ENCODE results near the gene RAP1GDS1.
"Not testable (repeated sequence)": the region's sequence is repeated elsewhere in the genome, so short reads cannot be mapped to it uniquely, and the experiment has no call there.

RAP1GDS1 gene

DNA sequence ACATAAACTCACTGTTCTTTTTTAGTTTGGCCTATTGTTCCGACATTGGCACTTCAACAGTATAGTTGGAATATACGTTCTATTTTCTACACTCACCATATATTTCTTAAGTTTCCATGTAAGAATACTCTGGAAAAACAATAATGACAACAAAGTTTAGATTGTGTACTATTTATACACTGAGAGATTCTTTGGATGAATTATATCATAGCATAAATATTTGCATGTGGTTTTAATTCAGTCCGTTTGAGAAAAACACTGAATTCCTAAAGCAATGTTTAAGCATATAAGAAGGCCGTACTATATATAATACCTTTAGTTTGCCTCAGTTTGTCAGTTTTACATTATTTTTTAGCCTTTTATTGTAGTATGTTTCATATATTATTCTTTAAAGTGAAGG, 82.4 kb downstream of the RAP1GDS1 start:
- FAIRE-seq: no peak

DNA sequence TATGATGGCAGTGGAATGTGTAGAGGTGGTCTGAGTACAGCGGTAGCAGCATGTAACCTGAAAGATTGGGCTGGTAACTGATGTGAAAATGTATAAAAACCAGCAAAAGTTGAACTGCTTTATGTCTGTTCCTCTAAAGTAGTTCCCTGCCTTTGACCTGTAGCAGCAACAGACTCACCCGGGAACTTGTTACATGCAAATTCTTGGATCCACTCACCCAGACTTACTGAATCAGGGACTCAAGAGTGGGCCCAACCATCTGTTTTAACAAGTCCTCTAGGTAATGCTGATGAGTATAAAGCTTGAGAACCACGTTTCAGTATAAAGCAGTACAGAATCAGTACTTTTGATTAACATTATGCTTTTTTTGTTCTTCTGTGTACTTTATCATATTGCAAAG, 84.7 kb downstream of the RAP1GDS1 start:
- FAIRE-seq (no peak), DNase-seq (ENCODE audit: insufficient read length, low spot score) (no peak)

More for the DNA sequence above, 82.4 kb downstream of the RAP1GDS1 start:
- no peak for DNase-seq (ENCODE audit: insufficient read length, low spot score)

DNA sequence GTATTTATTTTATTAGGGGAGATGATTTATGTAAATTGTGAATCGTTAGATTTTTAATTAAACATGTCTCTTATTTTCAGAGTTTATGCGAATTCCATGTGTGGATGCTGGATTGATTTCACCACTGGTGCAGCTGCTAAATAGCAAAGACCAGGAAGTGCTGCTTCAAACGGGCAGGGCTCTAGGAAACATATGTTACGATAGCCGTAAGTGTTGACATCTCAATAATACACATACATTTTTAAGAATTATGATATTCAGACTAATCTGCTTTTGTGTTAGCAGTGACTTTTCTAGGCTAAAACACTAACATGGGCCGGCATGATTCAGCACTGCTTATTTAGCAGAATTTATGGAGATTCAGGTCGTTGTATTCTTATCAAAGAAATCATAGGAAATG, 91.2 kb downstream of the RAP1GDS1 start:
- no peak for FAIRE-seq
- no peak for DNase-seq (ENCODE audit: insufficient read length, low spot score)

DNA sequence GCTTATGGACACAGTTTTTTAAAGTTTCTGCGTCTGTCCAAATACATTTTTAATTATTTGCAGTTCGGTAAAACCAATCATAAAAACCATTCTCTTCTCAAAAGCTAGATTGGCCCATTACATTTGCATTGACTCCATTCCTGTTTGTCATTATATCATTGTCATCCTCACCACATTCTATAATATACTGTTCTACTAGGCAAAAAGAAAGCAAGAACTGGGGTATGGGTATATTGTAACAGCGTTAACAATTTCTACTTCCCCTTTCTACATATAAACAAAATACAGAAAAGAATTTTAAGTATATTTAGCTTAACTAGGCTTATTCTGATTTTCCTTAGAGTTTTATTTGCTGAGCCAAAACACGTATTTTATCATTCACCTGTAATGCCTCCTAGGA, 91.8 kb downstream of the RAP1GDS1 start:
- DNase-seq (ENCODE audit: insufficient read length, low spot score) (no peak), FAIRE-seq (no peak)

DNA sequence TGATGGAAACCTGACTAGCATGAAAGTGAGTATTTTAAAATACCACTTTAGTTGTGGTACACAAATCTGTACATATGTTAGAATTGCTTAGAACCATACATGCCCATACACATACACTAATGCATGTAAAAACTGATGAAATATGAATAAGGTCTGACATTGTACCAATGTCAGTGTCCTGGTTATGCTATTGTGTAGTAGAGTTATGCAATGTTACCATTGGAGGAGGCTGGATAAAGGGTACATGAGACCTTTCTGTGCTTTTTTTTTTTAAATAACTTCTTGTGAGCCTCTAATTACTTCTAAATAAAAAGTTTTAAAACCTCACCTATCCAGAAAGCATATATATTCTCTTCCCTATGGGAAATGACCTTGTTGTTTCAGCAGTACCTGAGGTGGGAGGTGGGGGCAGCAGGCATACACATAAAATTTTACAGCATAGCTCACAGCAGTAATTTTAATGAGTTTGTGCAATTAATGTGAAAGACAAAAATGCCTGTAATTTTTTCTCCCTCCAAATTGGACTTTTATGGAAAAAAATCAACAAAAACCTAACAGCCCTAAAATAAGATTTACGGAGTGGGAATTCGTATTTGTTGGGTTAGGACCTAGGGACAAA, 97.6 kb downstream of the RAP1GDS1 start:
- DNase-seq (ENCODE audit: insufficient read length, low spot score) (no peak), FAIRE-seq (no peak)

DNA sequence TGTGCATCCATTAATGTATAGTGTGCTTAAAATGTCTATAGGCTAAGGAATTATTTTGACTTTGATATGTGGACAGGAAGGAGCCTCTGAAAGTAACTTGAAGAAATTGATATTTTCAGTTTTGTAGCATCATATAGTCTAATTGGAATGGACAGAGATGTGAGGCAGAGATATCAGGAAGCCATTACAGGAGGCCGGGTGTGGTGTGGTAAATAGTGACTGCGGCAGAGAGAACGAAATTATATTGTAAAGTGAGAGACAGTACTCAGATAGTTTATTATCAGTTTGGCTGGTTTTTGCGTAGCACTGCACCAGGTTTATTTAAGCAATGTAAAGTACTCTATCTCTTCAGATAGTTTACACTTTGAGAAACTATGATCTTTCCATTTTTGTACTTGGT, 98.5 kb downstream of the RAP1GDS1 start:
- FAIRE-seq: no peak
- DNase-seq (ENCODE audit: insufficient read length, low spot score): no peak

DNA sequence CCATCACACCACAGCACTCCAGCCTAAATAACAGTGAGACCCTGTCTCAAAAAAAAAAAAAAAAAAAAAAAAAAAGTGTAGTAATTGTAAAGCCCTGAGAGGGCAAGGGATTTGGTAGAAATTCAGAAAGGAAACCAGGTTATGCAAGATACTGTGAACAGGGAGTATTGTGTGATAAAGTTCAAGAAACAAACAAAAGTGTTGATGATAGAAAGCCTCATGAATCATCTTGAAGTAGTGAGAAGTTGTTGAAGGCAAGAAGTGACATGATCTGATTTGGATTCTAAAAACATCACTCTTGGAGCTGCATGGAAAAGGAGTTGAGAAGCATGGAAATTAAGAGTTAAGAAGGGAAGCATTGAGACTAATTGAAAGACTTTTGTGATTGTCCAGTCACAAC, 102.2 kb downstream of the RAP1GDS1 start:
- FAIRE-seq (no peak), DNase-seq (ENCODE audit: insufficient read length, low spot score) (no peak)

DNA sequence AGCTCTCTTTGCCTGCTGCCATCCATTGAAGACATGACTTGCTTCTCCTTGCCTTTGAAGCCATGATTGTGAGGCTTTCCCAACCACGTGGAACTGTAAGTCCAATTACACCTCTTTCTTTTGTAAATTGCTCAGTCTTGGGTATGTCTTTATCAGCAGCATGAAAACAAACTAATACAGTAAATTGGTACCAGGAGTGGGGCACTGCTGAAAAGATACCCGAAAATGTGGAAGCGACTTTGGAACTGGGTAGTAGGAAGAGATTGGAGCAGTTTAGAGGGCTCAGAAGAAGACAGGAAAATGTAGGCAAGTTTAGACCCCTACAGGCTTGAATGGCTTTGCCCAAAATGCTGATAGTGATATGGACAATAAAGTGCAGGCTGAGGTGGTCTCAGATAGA, 105.1 kb downstream of the RAP1GDS1 start:
- FAIRE-seq: not testable (repeated sequence)

DNA sequence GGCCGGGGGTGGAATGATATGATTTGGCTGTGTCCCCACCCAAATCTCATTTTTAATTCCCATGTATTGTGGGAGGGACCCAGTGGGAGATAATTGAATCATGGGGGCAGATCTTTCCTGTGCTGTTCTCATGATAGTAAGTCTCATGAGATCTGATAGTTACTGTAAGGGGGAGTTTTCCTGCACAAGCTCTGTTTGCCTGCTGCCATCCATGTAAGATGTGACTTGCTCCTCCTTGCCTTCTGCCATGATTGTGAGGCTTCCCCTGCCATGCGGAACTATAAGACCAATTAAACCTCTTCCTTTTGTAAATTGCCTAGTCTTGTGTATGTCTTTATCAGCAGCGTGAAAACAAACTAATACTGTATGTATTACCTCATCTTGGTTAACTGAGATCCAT, 106.8 kb downstream of the RAP1GDS1 start:
- FAIRE-seq; DNase-seq (ENCODE audit: insufficient read length, low spot score): not testable (repeated sequence)

More for the DNA sequence above, 105.1 kb downstream of the RAP1GDS1 start:
- DNase-seq (ENCODE audit: insufficient read length, low spot score): not testable (repeated sequence)

DNA sequence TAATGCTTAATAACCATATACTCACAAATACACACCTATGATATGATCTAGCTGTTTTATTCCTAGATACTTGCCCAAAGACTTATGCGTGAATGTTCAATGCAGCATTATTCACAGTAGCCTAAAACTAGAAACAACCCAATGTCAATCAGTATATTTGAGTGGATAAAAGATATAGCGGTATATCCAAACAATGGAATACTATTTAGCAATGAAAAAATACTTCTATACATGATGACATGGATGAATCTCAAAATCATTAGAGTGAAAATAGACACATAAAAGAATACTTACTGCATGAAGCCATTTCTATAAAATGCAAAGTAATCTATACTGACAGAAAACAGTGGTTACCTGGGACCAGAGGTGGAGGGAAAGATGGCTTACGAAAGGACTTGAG, 108.1 kb downstream of the RAP1GDS1 start:
- FAIRE-seq: no peak
- DNase-seq (ENCODE audit: insufficient read length, low spot score): no peak

DNA sequence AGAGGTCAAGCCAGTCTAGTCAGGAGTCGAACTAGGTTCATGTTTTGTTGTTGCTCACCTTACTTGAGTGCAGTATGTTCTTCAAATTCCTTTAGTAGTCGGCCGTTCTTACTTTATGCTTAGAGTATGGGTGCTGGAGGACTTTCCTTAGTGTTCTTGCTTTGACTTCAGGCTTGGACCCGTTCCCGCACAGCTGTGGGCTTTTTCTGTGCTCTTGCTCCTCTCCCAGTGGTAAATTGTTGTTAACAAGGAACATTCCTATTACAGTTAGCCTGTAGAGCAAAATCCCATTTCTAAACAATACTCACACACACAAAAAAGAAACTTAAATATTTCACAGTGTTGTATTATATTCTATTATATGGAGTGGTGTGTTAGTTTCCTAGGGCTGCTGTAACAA, 113.5 kb downstream of the RAP1GDS1 start:
- DNase-seq (ENCODE audit: insufficient read length, low spot score): no peak
- FAIRE-seq: no peak

DNA sequence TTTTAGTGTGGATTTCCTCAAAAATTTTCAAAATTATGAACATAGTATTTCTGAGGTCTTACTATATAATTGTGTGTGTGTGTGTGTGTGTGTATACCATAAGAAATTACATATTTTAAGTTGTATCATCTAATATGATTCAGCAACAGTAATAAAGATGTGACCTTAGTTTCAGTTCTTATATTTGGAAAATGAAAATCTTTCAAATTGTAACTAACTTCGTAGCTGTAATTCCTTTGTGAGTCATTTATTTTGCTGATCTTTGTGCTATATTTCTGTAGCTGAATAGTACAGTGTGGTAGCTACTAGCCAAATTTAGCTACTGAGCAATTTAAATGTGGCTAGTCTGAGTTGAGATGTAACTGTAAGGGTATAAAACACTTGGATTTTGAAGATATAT, 116.4 kb downstream of the RAP1GDS1 start:
- no peak for FAIRE-seq
- no peak for DNase-seq (ENCODE audit: insufficient read length, low spot score)

DNA sequence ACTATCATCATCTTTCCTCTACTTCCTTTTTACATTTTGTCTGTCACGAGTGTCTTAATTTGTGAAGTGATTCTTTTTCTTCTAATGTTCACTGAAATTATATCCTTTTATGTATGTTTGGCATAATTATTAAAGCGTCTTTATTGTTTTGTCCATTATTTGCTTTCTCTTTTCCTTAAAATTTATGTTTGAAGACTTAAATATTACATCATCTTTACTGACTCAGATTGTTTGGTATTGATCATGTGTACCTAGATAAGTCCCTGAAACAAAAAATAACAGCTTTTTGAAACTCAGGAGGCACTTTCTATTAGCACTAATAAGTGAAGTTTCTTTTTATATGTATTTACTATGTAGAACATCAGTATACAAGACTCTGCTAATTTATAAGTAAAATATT, 120.1 kb downstream of the RAP1GDS1 start:
- DNase-seq (ENCODE audit: insufficient read length, low spot score) (no peak), FAIRE-seq (no peak)

DNA sequence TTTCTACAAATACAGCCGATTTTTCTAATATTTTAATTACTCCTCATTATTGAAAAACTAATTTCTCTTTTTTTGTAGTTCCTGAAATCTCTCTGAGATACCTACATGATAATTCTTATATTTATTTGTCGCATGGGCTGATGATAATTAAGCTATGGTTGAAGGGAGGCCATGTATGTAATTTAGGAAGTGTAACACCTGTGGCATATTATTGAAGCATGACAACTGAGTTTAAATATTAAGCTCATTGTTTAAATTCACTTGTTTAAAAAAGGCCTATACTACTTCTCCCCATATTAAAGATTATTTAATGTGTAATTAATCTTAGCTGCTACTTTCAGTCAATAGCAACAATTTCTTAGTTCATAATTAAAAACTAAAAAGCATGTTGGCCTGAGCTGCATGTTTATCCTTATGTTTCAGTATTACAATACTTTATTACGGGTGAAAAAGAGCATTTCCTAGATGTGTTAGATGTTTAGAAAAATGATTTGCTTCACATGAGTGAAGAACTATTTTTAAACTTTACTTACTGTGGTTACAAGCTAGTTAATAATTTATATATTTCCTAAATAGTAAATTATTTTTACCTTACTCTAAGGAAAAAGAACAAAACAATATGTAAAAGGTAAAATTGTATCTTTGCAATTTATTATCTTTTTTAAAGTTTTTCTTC, 122.4 kb downstream of the RAP1GDS1 start:
- DNase-seq (ENCODE audit: insufficient read length, low spot score): no peak
- no peak for FAIRE-seq

DNA sequence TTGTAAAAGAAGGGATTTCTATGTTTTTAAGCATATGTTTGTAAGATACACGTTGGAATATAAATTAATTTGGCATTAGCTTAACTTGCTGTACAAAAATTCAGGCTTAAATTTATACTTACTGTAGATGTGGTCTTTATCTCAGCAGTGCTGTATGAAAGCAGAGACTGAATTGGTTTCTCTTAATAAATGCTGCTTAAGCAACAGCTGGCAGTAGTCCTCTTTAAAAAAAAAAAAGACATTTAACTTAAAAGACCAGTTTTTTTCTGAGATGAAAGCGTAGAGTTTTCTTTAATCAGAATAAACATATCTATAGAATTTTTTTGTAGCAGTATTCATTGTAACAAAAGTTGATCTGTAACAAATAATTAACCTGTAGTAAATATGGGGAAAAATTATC, 124.6 kb downstream of the RAP1GDS1 start:
- FAIRE-seq: no peak
- DNase-seq (ENCODE audit: insufficient read length, low spot score): no peak

DNA sequence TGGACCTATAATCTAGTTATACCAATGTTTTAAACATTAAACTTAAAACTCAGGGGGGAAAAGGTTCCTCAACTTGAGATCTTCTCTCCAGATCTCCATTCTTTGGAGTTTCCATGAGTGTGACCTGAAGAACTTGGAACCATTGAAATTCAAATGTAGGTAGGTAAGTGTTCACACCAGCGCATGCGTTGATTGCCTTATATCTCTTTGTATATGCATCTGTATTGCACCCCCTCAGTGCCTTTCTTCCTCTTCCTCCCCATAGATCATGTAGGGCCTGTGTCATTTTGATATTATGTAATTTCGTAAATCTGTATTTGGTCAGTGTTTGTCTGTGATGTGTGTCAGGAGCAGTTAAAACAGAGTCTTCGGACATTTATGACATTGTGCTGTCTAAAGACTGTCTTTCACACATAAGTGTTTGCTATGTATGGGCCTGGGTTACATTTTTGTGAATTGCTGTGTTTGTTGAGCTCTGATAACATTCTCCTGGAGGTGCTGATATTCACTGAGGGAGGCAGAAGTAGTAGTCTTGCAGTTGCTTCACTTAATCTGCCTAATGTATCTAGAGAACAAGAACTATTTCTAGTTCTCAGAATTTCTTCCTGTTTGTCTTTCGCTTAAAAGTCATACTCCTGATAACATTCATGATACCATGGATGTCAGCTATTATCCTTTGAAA, 126.3 kb downstream of the RAP1GDS1 start:
- FAIRE-seq: no peak

DNA sequence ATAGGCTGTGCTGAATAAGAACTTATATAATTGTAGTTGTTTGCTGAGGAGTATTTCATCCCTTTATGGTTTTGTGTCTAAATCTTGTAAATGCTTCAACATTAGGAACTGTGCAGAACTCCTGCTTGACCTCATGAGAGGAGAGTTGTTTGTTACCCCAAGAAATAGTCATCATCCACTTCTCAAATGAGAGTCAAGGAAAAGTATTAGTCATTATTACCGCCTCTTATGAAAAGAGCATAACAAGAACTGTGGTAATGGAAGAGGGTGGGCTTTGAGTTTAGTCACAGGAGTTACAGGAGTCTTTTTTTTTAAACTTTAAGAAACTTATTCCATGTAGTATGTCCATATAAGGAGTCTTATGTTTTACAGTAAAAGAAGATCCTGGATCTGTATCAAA, 132.9 kb downstream of the RAP1GDS1 start:
- no peak for FAIRE-seq
- no peak for DNase-seq (ENCODE audit: insufficient read length, low spot score)

More for the DNA sequence above, 126.3 kb downstream of the RAP1GDS1 start:
- DNase-seq (ENCODE audit: insufficient read length, low spot score): no peak

DNA sequence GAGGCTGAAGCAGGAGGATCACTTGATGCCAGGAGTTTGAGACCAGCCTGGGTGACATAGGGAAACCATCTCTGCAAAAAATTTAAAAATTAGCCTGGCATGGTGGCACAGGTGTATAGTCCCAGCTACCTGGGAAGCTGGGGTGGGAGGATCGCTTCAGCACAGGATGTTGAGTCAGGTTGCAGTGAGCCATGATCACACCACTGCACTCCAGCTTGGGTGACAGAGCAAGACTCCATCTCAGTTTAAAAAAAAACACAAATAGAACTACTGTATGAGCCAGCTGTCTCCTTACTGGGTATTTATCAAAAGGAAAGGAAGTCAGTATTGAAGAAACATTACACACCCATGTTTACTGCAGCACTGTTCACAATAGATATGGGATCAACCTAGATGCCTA, 138.7 kb downstream of the RAP1GDS1 start:
- no peak for DNase-seq (ENCODE audit: insufficient read length, low spot score)
- FAIRE-seq: no peak

DNA sequence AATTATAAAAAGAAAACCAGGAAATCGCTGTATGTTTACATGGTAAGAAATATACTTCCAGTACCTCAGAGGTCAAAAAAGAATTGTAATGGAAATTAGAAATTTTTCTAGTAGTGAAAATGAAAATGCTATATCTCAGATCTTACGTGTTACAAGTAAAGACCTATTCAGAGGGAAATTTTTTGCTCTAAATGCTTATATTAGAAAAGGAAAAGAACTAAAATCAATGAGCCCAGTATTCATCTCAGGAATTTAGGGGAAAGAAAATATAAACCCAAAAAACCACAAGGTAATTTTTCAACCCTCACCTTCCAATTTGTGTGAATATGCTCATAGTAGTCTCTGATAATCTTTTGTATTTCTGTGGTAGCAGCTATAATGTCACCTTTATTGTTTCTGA, 145.6 kb downstream of the RAP1GDS1 start:
- FAIRE-seq (no peak), DNase-seq (ENCODE audit: insufficient read length, low spot score) (no peak)

DNA sequence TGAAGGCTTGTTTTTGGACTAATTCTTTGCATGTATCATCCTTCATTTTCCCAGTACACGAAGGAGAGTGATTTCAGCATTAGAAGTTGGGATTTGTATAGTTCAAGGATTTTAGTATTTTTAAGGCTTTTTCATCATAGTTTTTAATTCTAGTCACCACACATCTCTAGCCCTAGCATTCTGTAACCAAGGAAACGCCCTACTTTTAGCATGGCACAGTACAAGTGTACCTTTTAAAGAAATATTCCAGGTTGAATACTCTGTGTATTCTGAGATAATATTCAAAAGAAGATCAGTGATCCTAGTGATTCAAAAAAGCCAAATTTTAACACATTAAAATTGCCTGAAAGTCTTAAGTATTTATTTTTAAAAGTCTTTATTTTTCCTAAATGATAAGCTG, 150.5 kb downstream of the RAP1GDS1 start:
- DNase-seq (ENCODE audit: insufficient read length, low spot score) (no peak), FAIRE-seq (no peak)

DNA sequence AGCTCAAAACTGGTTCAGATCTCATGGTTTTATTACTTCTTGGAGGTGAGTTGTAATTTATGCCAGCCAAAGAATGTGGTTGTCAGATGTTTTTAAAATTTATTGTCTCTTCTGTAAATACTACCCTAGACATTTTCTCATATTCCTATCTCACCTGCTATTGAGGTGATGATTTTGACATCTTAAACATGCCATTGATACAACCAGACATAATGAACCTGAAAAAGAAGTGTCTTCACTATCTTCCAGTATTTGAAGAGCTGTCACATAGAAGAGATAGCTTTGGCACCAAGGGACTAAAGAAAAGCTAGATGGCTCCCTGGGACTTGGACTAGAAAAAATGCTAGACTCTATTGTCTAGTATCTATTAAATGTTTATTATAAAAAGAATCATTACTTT, 155.7 kb downstream of the RAP1GDS1 start:
- FAIRE-seq (no peak), DNase-seq (ENCODE audit: insufficient read length, low spot score) (no peak)

DNA sequence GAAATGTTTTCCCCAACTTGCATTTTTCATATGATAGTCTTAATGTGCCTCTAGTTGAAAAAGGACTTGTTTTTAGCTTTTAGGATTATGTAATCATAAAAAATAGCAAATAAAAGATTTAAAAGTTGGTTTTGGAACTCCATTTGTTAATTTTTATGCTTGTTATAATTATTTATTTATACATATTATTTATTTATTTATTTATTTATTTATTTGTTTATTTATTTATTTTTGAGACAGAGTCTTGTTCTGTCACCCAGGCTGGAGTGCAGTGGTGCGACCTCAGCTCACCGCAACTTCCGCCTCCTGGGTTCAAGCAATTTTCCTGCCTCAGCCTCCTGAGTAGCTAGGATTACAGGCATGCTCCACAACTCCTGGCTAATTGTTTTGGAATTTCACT, 159.0 kb downstream of the RAP1GDS1 start:
- DNase-seq (ENCODE audit: insufficient read length, low spot score); FAIRE-seq: not testable (repeated sequence)
